HUES6 (cell line): Measurements from ENCODE around the gene ZNF649.
"Not testable (repeated sequence)": the region's sequence is repeated elsewhere in the genome, so short reads cannot be mapped to it uniquely, and the experiment has no call there.

ENCODE experiments used
- H3K27ac ChIP-seq: 2 replicates; pipeline ENCODE4 v1.7.0; 2013; ENCODE audit warnings: low read depth, mild to moderate bottlenecking, low read length, inconsistent platforms
- H3K27me3 ChIP-seq: 2 replicates; pipeline ENCODE4 v1.6.1; 2013; ENCODE audit warnings: low read length; ENCODE audit not compliant: control insufficient read depth, insufficient read depth
- H3K36me3 ChIP-seq: 2 replicates; pipeline ENCODE4 v1.6.1; 2013; ENCODE audit warnings: low read length; ENCODE audit not compliant: control insufficient read depth, insufficient read depth
- H3K4me1 ChIP-seq: 2 replicates; pipeline ENCODE4 v1.6.1; 2013; ENCODE audit warnings: low read length; ENCODE audit not compliant: control insufficient read depth, insufficient read depth
- H3K4me3 ChIP-seq: 2 replicates; pipeline ENCODE4 v1.5.1; 2013; ENCODE audit warnings: low read depth, low read length
- H3K9ac ChIP-seq: one replicate; pipeline ENCODE4 v1.6.1; 2013; ENCODE audit warnings: mild to moderate bottlenecking, low read length
- H3K9me3 ChIP-seq: 2 replicates; pipeline ENCODE4 v1.6.1; 2013; ENCODE audit warnings: low read depth, low read length; ENCODE audit not compliant: control insufficient read depth, insufficient read depth

Gene ZNF649

GRCh38 chr19:51919606-51920005 is 14.8 kb upstream of the ZNF649 start:
- Histone ChIP-seq H3K27me3 (no peaks in the 10 kb centered on the region), H3K9me3 (peaks cover 87% of the 10 kb centered on the region), H3K36me3 (no peaks in the 10 kb centered on the region), H3K4me1 (no peaks in the 10 kb centered on the region), H3K27ac (no peak overlapping the region), H3K9ac (no peak overlapping the region), H3K4me3 (no peak overlapping the region)

- Histone ChIP-seq H3K9ac (no peak overlapping the region), H3K36me3 (0 out of 2 replicates have a peak, but pooled peaks cover 4% of the 10 kb centered on the region), H3K9me3 (peaks cover 92% of the 10 kb centered on the region), H3K4me3 (no peak overlapping the region), H3K4me1 (no peaks in the 10 kb centered on the region), H3K27ac (no peak overlapping the region), H3K27me3 (no peaks in the 10 kb centered on the region)
These were observed 11.3 kb upstream of the ZNF649 start for GRCh38 chr19:51916167-51916566.

DNA sequence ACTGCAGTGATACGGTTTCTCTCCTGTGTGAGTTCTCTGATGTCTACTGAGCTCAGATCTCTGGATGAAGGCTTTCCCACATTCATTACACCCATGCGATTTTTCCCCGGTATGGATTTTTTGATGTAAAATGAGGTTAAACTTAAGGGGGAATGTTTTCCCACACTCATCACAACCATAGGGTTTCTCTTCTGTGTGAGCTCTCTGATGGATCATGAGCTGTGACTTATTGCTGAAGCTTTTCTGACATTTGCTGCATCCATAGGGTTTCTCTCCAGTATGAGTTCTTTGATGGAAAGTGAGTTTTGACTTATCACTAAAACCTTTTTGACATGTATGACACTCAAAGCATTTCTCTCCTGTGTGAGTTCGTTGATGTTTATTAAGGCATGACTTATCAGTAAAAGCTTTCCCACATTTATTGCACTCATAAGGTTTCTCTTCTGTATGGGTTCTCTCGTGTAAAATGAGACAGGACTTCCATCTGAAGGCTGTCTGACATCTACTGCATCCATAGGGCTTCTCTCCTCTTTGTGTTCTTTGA is 10.6 kb upstream of the ZNF649 start:
- 0 out of 2 replicates have a peak, but pooled peaks cover 4% of the 10 kb centered on the region for H3K36me3 ChIP-seq
- no peak overlapping the region for H3K27ac ChIP-seq
- no peak overlapping the region for H3K4me3 ChIP-seq
- no peak overlapping the region for H3K9ac ChIP-seq
- no peaks in the 10 kb centered on the region for H3K27me3 ChIP-seq
- peaks cover 91% of the 10 kb centered on the region for H3K9me3 ChIP-seq
- no peaks in the 10 kb centered on the region for H3K4me1 ChIP-seq

DNA sequence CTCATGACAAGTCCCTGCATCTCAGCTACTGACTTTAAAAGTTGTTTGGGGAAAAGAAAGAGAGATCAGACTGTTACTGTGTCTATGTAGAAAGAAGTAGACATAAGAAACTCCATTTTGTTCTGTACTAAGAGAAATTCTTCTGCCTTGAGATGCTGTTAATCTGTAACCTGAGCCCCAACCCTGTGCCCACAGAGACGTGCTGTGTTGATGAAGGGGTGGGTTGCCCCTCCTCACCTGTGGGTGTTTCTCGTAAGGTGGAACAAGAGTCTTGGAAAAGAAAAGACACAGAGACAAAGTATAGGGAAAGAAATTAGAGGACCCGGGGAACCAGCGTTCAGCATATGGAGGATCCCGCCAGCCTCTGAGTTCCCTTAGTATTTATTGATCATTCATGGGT is 3.2 kb upstream of the ZNF649 start:
- Histone ChIP-seq H3K9ac (peak overlapping the region; percentile 93), H3K27ac (peak overlapping the region; percentile 94)

DNA sequence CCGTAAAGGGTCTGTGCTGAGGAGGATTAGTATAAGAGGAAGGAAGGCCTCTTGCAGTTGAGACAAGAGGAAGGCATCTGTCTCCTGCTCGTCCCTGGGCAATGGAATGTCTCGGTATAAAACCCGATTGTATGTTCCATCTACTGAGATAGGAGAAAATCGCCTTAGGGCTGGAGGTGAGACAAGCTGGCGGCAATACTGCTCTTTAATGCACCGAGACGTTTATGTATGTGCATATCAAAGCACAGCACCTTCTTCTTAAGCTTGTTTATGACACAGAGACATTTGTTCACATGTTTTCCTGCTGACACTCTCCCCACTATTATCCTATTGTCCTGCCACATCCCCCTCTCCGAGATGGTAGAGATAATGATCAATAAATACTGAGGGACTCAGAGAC is 1.3 kb upstream of the ZNF649 start:
- H3K4me1 ChIP-seq: peaks cover 19% of the 10 kb centered on the region
- peak overlapping the region; percentile 98 for H3K9ac ChIP-seq
- peaks cover 28% of the 10 kb centered on the region for H3K36me3 ChIP-seq
- not testable (repeated sequence) for H3K27me3 ChIP-seq
- H3K27ac ChIP-seq: peak overlapping the region; percentile 97
- peak overlapping the region; percentile 96 for H3K4me3 ChIP-seq
- H3K9me3 ChIP-seq: peaks cover 44% of the 10 kb centered on the region

More for the DNA sequence above, 3.2 kb upstream of the ZNF649 start:
- Histone ChIP-seq H3K4me3 (peak overlapping the region; percentile 42), H3K4me1 (peaks cover 19% of the 10 kb centered on the region), H3K9me3 (peaks cover 46% of the 10 kb centered on the region)
- not testable (repeated sequence) for H3K36me3 ChIP-seq, H3K27me3 ChIP-seq

GRCh38 chr19:51905639-51906038 is 822 bp upstream of the ZNF649 start:
- H3K27ac ChIP-seq: peak overlapping the region; percentile 97
- peaks cover 19% of the 10 kb centered on the region for H3K4me1 ChIP-seq
- peak overlapping the region; percentile 96 for H3K4me3 ChIP-seq
- peak overlapping the region; percentile 98 for H3K9ac ChIP-seq
- not testable (repeated sequence) for H3K27me3 ChIP-seq
- H3K36me3 ChIP-seq: peaks cover 32% of the 10 kb centered on the region
- peaks cover 44% of the 10 kb centered on the region for H3K9me3 ChIP-seq

DNA sequence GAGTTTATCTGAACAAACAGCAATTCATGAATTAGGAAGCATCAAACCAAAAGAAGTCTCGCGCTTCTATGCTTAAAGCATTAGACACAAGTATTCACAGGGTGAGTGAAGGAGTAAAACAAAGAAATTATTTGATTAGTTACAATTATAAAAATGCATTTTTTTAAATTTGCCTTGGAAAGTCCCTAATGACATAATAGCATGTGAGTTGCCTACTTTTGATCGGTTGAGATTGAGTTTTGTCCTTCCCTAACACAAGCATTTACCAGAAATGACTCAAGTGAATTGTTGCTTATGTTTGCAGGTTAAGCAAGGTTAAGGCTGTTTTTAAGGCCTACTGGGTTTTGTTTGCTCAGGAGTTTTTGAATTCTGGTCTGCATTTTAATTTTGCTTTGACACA is 389 bp upstream of the ZNF649 start:
- H3K27ac ChIP-seq: peak overlapping the region; percentile 97
- peaks cover 45% of the 10 kb centered on the region for H3K9me3 ChIP-seq
- peak overlapping the region; percentile 96 for H3K4me3 ChIP-seq

DNA sequence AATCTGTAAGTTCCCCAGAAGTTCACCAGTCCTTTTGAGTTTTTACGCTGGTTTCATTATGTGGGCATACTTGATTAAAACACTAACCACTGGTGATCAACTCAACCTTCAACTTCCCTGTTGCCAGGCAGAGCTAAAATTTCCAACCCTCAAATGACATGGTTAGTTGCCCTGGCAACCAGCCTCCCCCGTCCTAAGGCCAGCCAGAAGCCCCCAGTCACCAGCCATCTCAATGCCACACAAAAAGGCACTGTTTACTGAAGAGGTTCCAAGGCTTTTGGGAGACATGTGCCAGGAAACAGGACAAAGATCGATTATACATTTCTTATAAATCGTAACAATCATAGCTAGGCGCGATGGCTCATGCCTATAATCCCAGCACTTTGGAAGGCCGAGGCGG is 1.6 kb downstream of the ZNF649 start:
- Histone ChIP-seq H3K27me3 (no peaks in the 10 kb centered on the region), H3K4me1 (peaks cover 13% of the 10 kb centered on the region), H3K27ac (peak overlapping the region; percentile 97; the same call in 1 of the 2 replicates), H3K9me3 (peaks cover 57% of the 10 kb centered on the region), H3K36me3 (peaks cover 57% of the 10 kb centered on the region), H3K4me3 (peak overlapping the region; percentile 96), H3K9ac (peak overlapping the region; percentile 51)

More for the DNA sequence above, 389 bp upstream of the ZNF649 start:
- H3K36me3 ChIP-seq: peaks cover 37% of the 10 kb centered on the region
- H3K27me3 ChIP-seq: no peaks in the 10 kb centered on the region
- H3K4me1 ChIP-seq: peaks cover 19% of the 10 kb centered on the region
- H3K9ac ChIP-seq: peak overlapping the region; percentile 98

DNA sequence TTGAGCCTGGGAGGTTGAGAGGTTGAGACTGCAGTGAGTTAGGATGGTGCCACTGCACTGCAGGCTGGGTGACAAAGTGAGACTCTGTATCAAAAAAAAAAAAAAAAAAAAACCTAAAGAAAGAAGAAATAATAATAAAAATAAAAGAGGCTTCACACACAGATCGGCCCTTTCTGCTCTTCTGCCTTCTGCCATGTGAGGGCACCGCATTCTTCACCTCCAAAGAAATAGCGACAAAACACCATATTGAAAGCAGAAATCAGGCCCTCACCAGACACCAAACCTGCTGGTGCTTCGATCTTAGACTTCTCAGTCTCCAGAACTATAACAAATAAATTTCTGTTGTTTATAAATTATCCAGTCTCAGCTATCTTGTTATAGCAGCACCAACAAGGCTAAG is 3.0 kb downstream of the ZNF649 start:
- H3K9me3 ChIP-seq: peaks cover 64% of the 10 kb centered on the region
- H3K36me3 ChIP-seq: peaks cover 70% of the 10 kb centered on the region
- peak overlapping the region; percentile 96 for H3K4me3 ChIP-seq

GRCh38 chr19:51891193-51891747 is 13.5 kb downstream of the ZNF649 start:
- peaks cover 81% of the 10 kb centered on the region for H3K9me3 ChIP-seq
- H3K27ac ChIP-seq: no peak overlapping the region
- H3K36me3 ChIP-seq: peaks cover 81% of the 10 kb centered on the region
- H3K27me3 ChIP-seq: no peaks in the 10 kb centered on the region
- H3K9ac ChIP-seq: no peak overlapping the region
- H3K4me1 ChIP-seq: no peaks in the 10 kb centered on the region
- H3K4me3 ChIP-seq: peak overlapping the region; percentile 36

More for the DNA sequence above, 3.0 kb downstream of the ZNF649 start:
- Histone ChIP-seq H3K27ac (no peak overlapping the region), H3K4me1 (peaks cover 9% of the 10 kb centered on the region), H3K27me3 (no peaks in the 10 kb centered on the region), H3K9ac (no peak overlapping the region)

DNA sequence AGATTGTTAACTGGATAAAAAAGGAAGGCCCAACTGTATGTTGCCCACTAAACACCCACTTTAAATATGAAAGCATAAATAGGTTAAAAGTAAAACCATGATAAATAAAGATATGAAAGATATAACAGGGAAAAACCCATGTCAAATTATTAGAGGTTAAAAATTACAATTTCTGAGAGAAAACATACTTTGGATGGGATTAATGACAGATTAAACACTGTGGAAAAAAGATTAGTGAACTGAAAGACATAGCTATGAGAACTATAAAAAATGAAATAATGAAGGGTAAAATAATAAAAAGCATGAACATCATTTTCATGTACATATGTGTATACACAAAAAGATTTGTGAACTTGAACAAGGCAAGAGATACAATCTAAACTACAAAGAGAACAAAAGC is 14.9 kb downstream of the ZNF649 start:
- no peaks in the 10 kb centered on the region for H3K27me3 ChIP-seq
- H3K27ac ChIP-seq: no peak overlapping the region
- H3K4me1 ChIP-seq: no peaks in the 10 kb centered on the region
- peaks cover 77% of the 10 kb centered on the region for H3K9me3 ChIP-seq
- H3K9ac ChIP-seq: no peak overlapping the region
- no peak overlapping the region for H3K4me3 ChIP-seq
- H3K36me3 ChIP-seq: peaks cover 78% of the 10 kb centered on the region
